ENCODE results near the gene RAB36. TPM values are rescaled to one million over a fixed set of nuclear protein-coding genes. Genes with fewer than 3 reads are reported as not detected.
A peak's percentile ranks its signal among the peaks of the same experiment; 100 is the strongest.

Gene RAB36
- total and polyA plus RNA-seq, 9 of the 15 experiments (the other 6 are each of a cell fraction or from before 2014, with no cell fraction given), result 0.04 to 0.50 (median 0.08) TPM; not detected in 3

DNA sequence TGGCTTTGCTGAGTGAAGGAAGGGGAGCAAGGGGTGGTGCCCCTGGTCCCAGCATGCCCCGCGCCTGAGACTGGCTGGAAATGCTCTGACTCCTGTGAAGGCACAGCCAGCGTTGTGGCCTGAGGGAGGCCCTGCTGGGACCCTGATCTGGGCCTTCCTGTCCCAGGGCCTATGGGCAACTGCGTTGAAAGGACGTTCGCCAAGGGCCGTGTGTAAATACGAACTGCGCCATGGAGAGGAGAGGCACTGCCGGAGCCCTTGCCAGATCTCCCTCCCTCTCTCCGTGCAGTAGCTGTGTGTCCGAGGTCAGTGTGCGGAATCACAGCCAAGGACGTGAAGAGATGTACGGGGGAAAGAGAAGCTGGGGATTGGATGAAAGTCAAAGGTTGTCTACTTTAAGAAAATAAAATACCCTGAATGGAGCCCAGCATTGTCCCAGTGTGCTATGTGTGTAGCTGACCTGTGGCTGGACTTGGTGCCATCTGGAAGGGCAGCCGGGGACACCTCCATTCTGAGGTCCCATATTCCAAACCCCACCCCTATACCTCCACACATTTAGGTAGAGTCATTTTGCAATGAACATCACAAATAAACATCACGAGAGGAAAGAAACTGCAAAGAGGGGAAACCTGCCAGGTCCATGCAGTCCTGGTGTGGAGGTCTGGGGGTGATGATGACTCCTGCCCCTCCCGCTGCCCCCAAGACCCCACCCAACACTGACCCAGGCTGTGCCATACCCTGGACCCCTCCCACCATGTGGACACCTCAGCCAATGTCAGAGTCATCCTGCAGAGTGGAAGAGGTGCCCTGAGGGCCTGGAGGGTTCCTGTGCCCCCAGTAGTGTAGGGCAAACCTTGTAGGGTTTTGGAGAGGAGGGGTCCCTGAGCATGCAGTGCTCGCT lies 20.4 kb upstream of the RAB36 start (continued):
- TF ChIP-seq, protein P1, sequence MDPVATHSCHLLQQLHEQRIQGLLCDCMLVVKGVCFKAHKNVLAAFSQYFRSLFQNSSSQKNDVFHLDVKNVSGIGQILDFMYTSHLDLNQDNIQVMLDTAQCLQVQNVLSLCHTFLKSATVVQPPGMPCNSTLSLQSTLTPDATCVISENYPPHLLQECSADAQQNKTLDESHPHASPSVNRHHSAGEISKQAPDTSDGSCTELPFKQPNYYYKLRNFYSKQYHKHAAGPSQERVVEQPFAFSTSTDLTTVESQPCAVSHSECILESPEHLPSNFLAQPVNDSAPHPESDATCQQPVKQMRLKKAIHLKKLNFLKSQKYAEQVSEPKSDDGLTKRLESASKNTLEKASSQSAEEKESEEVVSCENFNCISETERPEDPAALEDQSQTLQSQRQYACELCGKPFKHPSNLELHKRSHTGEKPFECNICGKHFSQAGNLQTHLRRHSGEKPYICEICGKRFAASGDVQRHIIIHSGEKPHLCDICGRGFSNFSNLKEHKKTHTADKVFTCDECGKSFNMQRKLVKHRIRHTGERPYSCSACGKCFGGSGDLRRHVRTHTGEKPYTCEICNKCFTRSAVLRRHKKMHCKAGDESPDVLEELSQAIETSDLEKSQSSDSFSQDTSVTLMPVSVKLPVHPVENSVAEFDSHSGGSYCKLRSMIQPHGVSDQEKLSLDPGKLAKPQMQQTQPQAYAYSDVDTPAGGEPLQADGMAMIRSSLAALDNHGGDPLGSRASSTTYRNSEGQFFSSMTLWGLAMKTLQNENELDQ (CRISPR knock-in tag; IDR thresholded peaks at IDR 0.05; ENCODE audit: borderline replicate concordance), result no peak
- no peak for TF ChIP-seq EP300 (IDR thresholded peaks at IDR 0.05; ENCODE audit: low read length)
- no peak for TF ChIP-seq PHF8 (IDR thresholded peaks at IDR 0.05; ENCODE audit: borderline replicate concordance, low read length)
- TF ChIP-seq JUN (IDR thresholded peaks at IDR 0.05; ENCODE audit: borderline replicate concordance, low read depth, low read length), result peak; percentile 28; the same call in 1 of the 2 replicates
- TF ChIP-seq JUN (CRISPR knock-in tag; IDR thresholded peaks at IDR 0.05; ENCODE audit: borderline replicate concordance), result no peak
- no peak for TF ChIP-seq ZKSCAN1 (IDR thresholded peaks at IDR 0.05; ENCODE audit: low read depth, low read length)
- TF ChIP-seq, protein P2, sequence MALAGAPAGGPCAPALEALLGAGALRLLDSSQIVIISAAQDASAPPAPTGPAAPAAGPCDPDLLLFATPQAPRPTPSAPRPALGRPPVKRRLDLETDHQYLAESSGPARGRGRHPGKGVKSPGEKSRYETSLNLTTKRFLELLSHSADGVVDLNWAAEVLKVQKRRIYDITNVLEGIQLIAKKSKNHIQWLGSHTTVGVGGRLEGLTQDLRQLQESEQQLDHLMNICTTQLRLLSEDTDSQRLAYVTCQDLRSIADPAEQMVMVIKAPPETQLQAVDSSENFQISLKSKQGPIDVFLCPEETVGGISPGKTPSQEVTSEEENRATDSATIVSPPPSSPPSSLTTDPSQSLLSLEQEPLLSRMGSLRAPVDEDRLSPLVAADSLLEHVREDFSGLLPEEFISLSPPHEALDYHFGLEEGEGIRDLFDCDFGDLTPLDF (CRISPR knock-in tag; IDR thresholded peaks at IDR 0.05), result peak; percentile 58; the same call in 1 of the 2 replicates
- TF ChIP-seq EZH2 (IDR thresholded peaks at IDR 0.05; ENCODE audit: borderline replicate concordance, low read depth, low read length), result no peak
- no peak for TF ChIP-seq HSF4 (CRISPR knock-in tag; IDR thresholded peaks at IDR 0.05; ENCODE audit: borderline replicate concordance)
- TF ChIP-seq LEF1 (IDR thresholded peaks at IDR 0.05), result no peak
- no peak for TF ChIP-seq PYGO2 (tag; IDR thresholded peaks at IDR 0.05)
- peak; percentile 13 to 44; a peak in 1 of 4 replicates for TF ChIP-seq TBL1XR1 (IDR thresholded peaks at IDR 0.05; ENCODE audit: low read length in 2 of 2)
- TF ChIP-seq, protein P3, sequence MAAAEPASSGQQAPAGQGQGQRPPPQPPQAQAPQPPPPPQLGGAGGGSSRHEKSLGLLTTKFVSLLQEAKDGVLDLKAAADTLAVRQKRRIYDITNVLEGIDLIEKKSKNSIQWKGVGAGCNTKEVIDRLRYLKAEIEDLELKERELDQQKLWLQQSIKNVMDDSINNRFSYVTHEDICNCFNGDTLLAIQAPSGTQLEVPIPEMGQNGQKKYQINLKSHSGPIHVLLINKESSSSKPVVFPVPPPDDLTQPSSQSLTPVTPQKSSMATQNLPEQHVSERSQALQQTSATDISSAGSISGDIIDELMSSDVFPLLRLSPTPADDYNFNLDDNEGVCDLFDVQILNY (CRISPR knock-in tag; IDR thresholded peaks at IDR 0.05), result no peak
- TF ChIP-seq JUND (IDR thresholded peaks at IDR 0.05; ENCODE audit: borderline replicate concordance, low read depth, low read length), result no peak
- TF ChIP-seq JUND (tag; IDR thresholded peaks at IDR 0.05; ENCODE audit: borderline replicate concordance, low read depth, low read length), result no peak
- no peak for TF ChIP-seq ZNF77 (CRISPR knock-in tag; IDR thresholded peaks at IDR 0.05)
- no peak for TF ChIP-seq CCAR2 (IDR thresholded peaks at IDR 0.05; ENCODE audit: low read depth, low read length)
- TF ChIP-seq PCBP2 (IDR thresholded peaks at IDR 0.05; ENCODE audit: low read depth, low read length, poor library complexity, severe bottlenecking), result no peak
- TF ChIP-seq IRF2 (CRISPR knock-in tag; IDR thresholded peaks at IDR 0.05), result no peak
- no peak for TF ChIP-seq ZNF780A (CRISPR knock-in tag; IDR thresholded peaks at IDR 0.05)
- TF ChIP-seq ZC3H11A (IDR thresholded peaks at IDR 0.05; ENCODE audit: low read depth, low read length), result 0 out of 2 replicates have a peak, but pooled peaks have one; percentile 82
- TF ChIP-seq, protein P4, sequence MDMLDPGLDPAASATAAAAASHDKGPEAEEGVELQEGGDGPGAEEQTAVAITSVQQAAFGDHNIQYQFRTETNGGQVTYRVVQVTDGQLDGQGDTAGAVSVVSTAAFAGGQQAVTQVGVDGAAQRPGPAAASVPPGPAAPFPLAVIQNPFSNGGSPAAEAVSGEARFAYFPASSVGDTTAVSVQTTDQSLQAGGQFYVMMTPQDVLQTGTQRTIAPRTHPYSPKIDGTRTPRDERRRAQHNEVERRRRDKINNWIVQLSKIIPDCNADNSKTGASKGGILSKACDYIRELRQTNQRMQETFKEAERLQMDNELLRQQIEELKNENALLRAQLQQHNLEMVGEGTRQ (CRISPR knock-in tag; IDR thresholded peaks at IDR 0.05), result no peak
- no peak for TF ChIP-seq NELFE (IDR thresholded peaks at IDR 0.05; ENCODE audit: insufficient read depth, insufficient read length)

Measured in K562 (cell line).